NCI-H1105 treated with DMSO at 0.1 percent for 48 hours (cell line): ENCODE results near the gene ARHGEF37.

ENCODE experiments used
- DNase-seq: peaks from one replicate; lab custom pipeline; 2025; lab: John Stamatoyannopoulos, UW

The ARHGEF37 gene

GRCh38 chr5:149600932-149601331 is 19.6 kb downstream of the ARHGEF37 start:
- DNase-seq, result no peak

GRCh38 chr5:149603210-149603609 is 21.9 kb downstream of the ARHGEF37 start:
- DNase-seq, result no peak

GRCh38 chr5:149603920-149604319 is 22.6 kb downstream of the ARHGEF37 start:
- no peak for DNase-seq

GRCh38 chr5:149604321-149604720 is 23.0 kb downstream of the ARHGEF37 start:
- no peak for DNase-seq

GRCh38 chr5:149605354-149605997 is 24.2 kb downstream of the ARHGEF37 start:
- DNase-seq, result no peak

- no peak for DNase-seq
Observed at GRCh38 chr5:149605998-149606724, 24.9 kb downstream of the ARHGEF37 start.

- no peak for DNase-seq
Observed at GRCh38 chr5:149608936-149609545, 27.7 kb downstream of the ARHGEF37 start.

- no peak for DNase-seq
Observed at GRCh38 chr5:149609640-149610219, 28.4 kb downstream of the ARHGEF37 start.

GRCh38 chr5:149610589-149611255 is 29.4 kb downstream of the ARHGEF37 start:
- no peak for DNase-seq

- no peak for DNase-seq
Observed at GRCh38 chr5:149611326-149611725, 30.0 kb downstream of the ARHGEF37 start.

GRCh38 chr5:149614034-149614907 is 33.0 kb downstream of the ARHGEF37 start:
- DNase-seq, result no peak

- no peak for DNase-seq
Observed at GRCh38 chr5:149615976-149616375, 34.7 kb downstream of the ARHGEF37 start.

- DNase-seq, result no peak
Observed at GRCh38 chr5:149616727-149617285, 35.5 kb downstream of the ARHGEF37 start.

- DNase-seq, result no peak
Observed at GRCh38 chr5:149617760-149618306, 36.5 kb downstream of the ARHGEF37 start.

- DNase-seq, result no peak
Observed at GRCh38 chr5:149618581-149619248, 37.4 kb downstream of the ARHGEF37 start.

- no peak for DNase-seq
Observed at GRCh38 chr5:149621415-149622098, 40.3 kb downstream of the ARHGEF37 start.

- no peak for DNase-seq
Observed at GRCh38 chr5:149622466-149622865, 41.2 kb downstream of the ARHGEF37 start.

- no peak for DNase-seq
Observed at GRCh38 chr5:149623473-149623872, 42.2 kb downstream of the ARHGEF37 start.

- DNase-seq, result no peak
Observed at GRCh38 chr5:149627070-149627469, 45.8 kb downstream of the ARHGEF37 start.

GRCh38 chr5:149628221-149628620 is 46.9 kb downstream of the ARHGEF37 start:
- DNase-seq, result no peak
